HCT116 (cell line): ENCODE measurements around the gene SRD5A3. TPM values are rescaled to one million over a fixed set of nuclear protein-coding genes. Genes with fewer than 3 reads are reported as not detected.

ENCODE experiments used
- ATAC-seq: fragments of 200-7000 bp; cut with Tn5 transposase; 2 replicates; pipeline ENCODE4 v1.9.1; 2020; ENCODE audit warnings: mild to moderate bottlenecking, moderate library complexity
- BruUV-seq: library from RNA; stranded (reverse); fragments of 400-500 nt; replicated peaks from 2 replicates; lab custom pipeline; 2021; lab: Mats Ljungman, UMichigan
- CTCF ChIA-PET: fragments of 300-600 bp; sonication (Branson Sonifier 250); formaldehyde crosslinking; loops from one replicate; lab custom pipeline; 2021; ENCODE audit warnings: antibody characterized with exemption; lab: Charles Lee
- POLR2A ChIA-PET: fragments of 300-600, 350-600 bp; sonication (Branson Sonifier 250); formaldehyde crosslinking; loops from one replicate; lab custom pipeline; 2021; ENCODE audit warnings: antibody characterized with exemption; lab: Charles Lee
- RAD21 ChIA-PET, 2 experiments: fragments of 300-600 bp; sonication (Branson Sonifier 250); formaldehyde crosslinking; loops; one replicate each; lab custom pipeline; 2023; ENCODE audit warnings: low total read pairs in 2 of 2; ENCODE audit not compliant: uncharacterized antibody in 2 of 2, unreplicated experiment in 2 of 2, low non-redundant PET in 1 of 2; lab: Charles Lee
- DNase-seq: peaks from one replicate; pipeline ENCODE4 v3.0.0-alpha.2; 2010; ENCODE audit warnings: low read depth, low spot score
- H2AFZ ChIP-seq: fragments of 200-600 bp; shearing (Covaris generic), sonication (generic); 2 replicates; pipeline ENCODE4 v1.6.1; 2017; ENCODE audit warnings: low read depth, mixed run types, mixed read lengths, antibody characterized with exemption, low read length; ENCODE audit not compliant: poor library complexity, severe bottlenecking
- H3K27ac ChIP-seq: 2 replicates; pipeline ENCODE4 v1.5.1; 2012; ENCODE audit warnings: low read depth, low read length
- H3K27me3 ChIP-seq: fragments of 200-600 bp; sonication (generic); 2 replicates; pipeline ENCODE4 v1.6.1; 2016; ENCODE audit warnings: mixed run types, low read length, mixed read lengths; ENCODE audit not compliant: insufficient read depth
- H3K36me3 ChIP-seq, 2 experiments: fragments of 200-500 bp in 1 of 2; fragments of 200-600 bp in 1 of 2; sonication (Bioruptor generic) in 1 of 2; sonication (generic) in 1 of 2; 2 replicates each; pipeline versions ENCODE4 v1.5.1 to v1.6.1; 2014 to 2016; ENCODE audit warnings: low read length in 2 of 2, inconsistent platforms in 1 of 2, mixed read lengths in 1 of 2, mixed run types in 1 of 2; ENCODE audit not compliant: insufficient read depth in 2 of 2, control insufficient read depth in 1 of 2
- H3K4me1 ChIP-seq, 2 experiments: fragments of 200-600 bp in 1 of 2; sonication (generic) in 1 of 2; 2 replicates each; pipeline versions ENCODE4 v1.5.1 to v1.6.1; 2012 to 2017; ENCODE audit warnings: low read length in 2 of 2, inconsistent platforms in 1 of 2, mild to moderate bottlenecking in 1 of 2, mixed read lengths in 1 of 2, mixed run types in 1 of 2, moderate library complexity in 1 of 2; ENCODE audit not compliant: insufficient read depth in 2 of 2, control insufficient read depth in 1 of 2
- H3K4me2 ChIP-seq: fragments of 200-600 bp; sonication (generic); 2 replicates; pipeline ENCODE4 v1.6.1; 2017; ENCODE audit warnings: mixed run types, low read length, mixed read lengths
- H3K4me3 ChIP-seq, 2 experiments: fragments of 200-600 bp in 1 of 2; sonication (generic) in 1 of 2; replicated peaks in 1 of 2; 2 replicates each; pipeline ENCODE4 v1.5.1; 2011 to 2016; ENCODE audit warnings: low read length in 2 of 2, control low read depth in 1 of 2, low read depth in 1 of 2, mild to moderate bottlenecking in 1 of 2, mixed read lengths in 1 of 2, mixed run types in 1 of 2
- H3K79me2 ChIP-seq: fragments of 200-600 bp; sonication (generic); 2 replicates; pipeline ENCODE4 v1.6.1; 2017; ENCODE audit warnings: mild to moderate bottlenecking, mixed run types, low read length, moderate library complexity, mixed read lengths; ENCODE audit not compliant: insufficient read depth
- H3K9ac ChIP-seq: fragments of 200-600 bp; sonication (generic); 2 replicates; pipeline ENCODE4 v1.6.1; 2016; ENCODE audit warnings: low read length, mixed read lengths
- H3K9me2 ChIP-seq: fragments of 200-600 bp; sonication (generic), shearing (Covaris generic); 2 replicates; pipeline ENCODE4 v1.6.1; 2017; ENCODE audit warnings: mixed run types, mild to moderate bottlenecking, moderate library complexity; ENCODE audit not compliant: insufficient read depth
- H3K9me3 ChIP-seq, 2 experiments: fragments of 200-500 bp in 1 of 2; fragments of 200-600 bp in 1 of 2; sonication (Bioruptor generic) in 1 of 2; sonication (generic) in 1 of 2; 2 replicates each; pipeline ENCODE4 v1.6.1; 2014 to 2017; ENCODE audit warnings: low read length in 2 of 2, mixed read lengths in 2 of 2, inconsistent platforms in 1 of 2, low read depth in 1 of 2, mild to moderate bottlenecking in 1 of 2, mixed run types in 1 of 2, moderate library complexity in 1 of 2; ENCODE audit not compliant: control insufficient read depth in 1 of 2, insufficient read depth in 1 of 2
- H4K20me1 ChIP-seq: fragments of 200-600 bp; sonication (generic), shearing (Covaris generic); 2 replicates; pipeline ENCODE4 v1.6.1; 2017; ENCODE audit warnings: mixed run types, mild to moderate bottlenecking, moderate library complexity; ENCODE audit not compliant: insufficient read depth
- CBX3 ChIP-seq: IDR thresholded peaks from 2 replicates; pipeline ENCODE4 v1.6.1; 2012; ENCODE audit warnings: low read depth
- CEBPB ChIP-seq: IDR thresholded peaks from 2 replicates; pipeline ENCODE4 v1.6.1; 2012; ENCODE audit warnings: low read depth
- EGR1 ChIP-seq: IDR thresholded peaks from 2 replicates; pipeline ENCODE4 v1.6.1; 2012; ENCODE audit warnings: low read depth
- ELF1 ChIP-seq: IDR thresholded peaks from 2 replicates; pipeline ENCODE4 v1.6.1; 2012; ENCODE audit warnings: low read depth, borderline replicate concordance
- EZH2 ChIP-seq: fragments of 200-600 bp; sonication (generic); IDR thresholded peaks from 2 replicates; pipeline ENCODE4 v1.6.1; 2017; ENCODE audit warnings: antibody characterized with exemption, mixed run types
- FOSL1 ChIP-seq: IDR thresholded peaks from 2 replicates; pipeline ENCODE4 v1.6.1; 2012; ENCODE audit warnings: low read depth
- JUND ChIP-seq: IDR thresholded peaks from 2 replicates; pipeline ENCODE4 v1.6.1; 2012
- POLR2A ChIP-seq: IDR thresholded peaks from 2 replicates; pipeline ENCODE4 v1.7.0; 2011; ENCODE audit warnings: borderline replicate concordance; ENCODE audit not compliant: insufficient read depth, insufficient read length; ENCODE audit errors: extremely low read depth
- RAD21 ChIP-seq: IDR thresholded peaks from 2 replicates; pipeline ENCODE4 v1.6.1; 2012; ENCODE audit warnings: low read depth, mild to moderate bottlenecking
- SIN3A ChIP-seq: IDR thresholded peaks from 2 replicates; pipeline ENCODE4 v1.6.1; 2012; ENCODE audit warnings: low read depth
- SRF ChIP-seq: IDR thresholded peaks from 2 replicates; pipeline ENCODE4 v1.6.1; 2012; ENCODE audit warnings: low read depth
- TCF7L2 ChIP-seq: IDR thresholded peaks from 2 replicates; pipeline ENCODE4 v1.7.0; 2011; ENCODE audit warnings: borderline replicate concordance, inconsistent platforms; ENCODE audit not compliant: insufficient read depth, insufficient read length; ENCODE audit errors: extremely low read depth
- YY1 ChIP-seq: IDR thresholded peaks from 2 replicates; pipeline ENCODE4 v1.6.1; 2011; ENCODE audit warnings: low read length, low read depth, moderate library complexity, mild to moderate bottlenecking; ENCODE audit not compliant: insufficient replicate concordance; ENCODE audit errors: extremely low read depth
- ZBTB33 ChIP-seq: IDR thresholded peaks from 2 replicates; pipeline ENCODE4 v1.6.1; 2011; ENCODE audit warnings: mild to moderate bottlenecking, low read length, moderate library complexity; ENCODE audit not compliant: insufficient replicate concordance; ENCODE audit errors: extremely low read depth
- ZFX ChIP-seq: fragments of 450-650 bp; IDR thresholded peaks from 2 replicates; pipeline ENCODE4 v1.6.1; 2017
- ZNF274 ChIP-seq: fragments of 200-500 bp; sonication (Bioruptor generic); IDR thresholded peaks from 2 replicates; pipeline ENCODE4 v1.6.1; 2014; ENCODE audit warnings: mild to moderate bottlenecking, low read depth, low read length, inconsistent platforms
- intact Hi-C: fragments of 100-400 bp; cut with micrococcal nuclease; formaldehyde crosslinking; loops from 2 replicates; pipeline ENCODE4 v1.10.0; 2022
- total RNA-seq: library from RNA; stranded (reverse); gene quantifications from one replicate; pipeline ENCODE4 v1.2.1, GENCODE V29; 2021; ENCODE audit not compliant: unreplicated experiment
- TF ChIP-seq, protein P1 (sequence below): IDR thresholded peaks from 2 replicates; pipeline ENCODE4 v1.6.1; 2012

SRD5A3 gene
- total RNA-seq, 1 experiment from 2014 or later: 19.9 TPM

DNA sequence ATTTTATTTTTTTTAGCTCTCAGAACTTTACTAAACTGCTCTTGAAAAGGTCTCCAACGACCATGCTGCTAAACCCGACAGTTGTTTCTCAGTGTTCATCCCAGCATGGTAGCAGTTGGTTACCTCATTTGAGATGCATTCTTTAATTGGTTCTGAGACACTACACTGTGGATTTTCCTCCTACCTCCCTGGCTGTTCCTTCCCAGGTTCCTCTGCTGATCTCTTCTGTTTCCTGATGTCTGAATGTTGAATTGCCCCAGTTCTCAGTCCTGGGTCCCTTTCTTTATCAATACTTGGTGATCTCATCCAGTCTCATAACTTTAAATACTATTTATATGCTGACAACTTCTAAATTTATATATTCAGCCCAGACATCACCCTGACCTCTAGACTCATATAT is 30.7 kb downstream of the SRD5A3 start:
- Histone ChIP-seq H3K4me2 (no peak overlapping the region), H3K9ac (no peak overlapping the region), H3K79me2 (no peaks in the 10 kb centered on the region), H3K36me3 (no peaks in the 10 kb centered on the region), H3K27me3 (no peaks in the 10 kb centered on the region), H2AFZ (no peak overlapping the region), H3K4me3 (no peak overlapping the region)
- RAD21 ChIA-PET: no interaction called here
- DNase-seq: no peak
- no TSS peak for BruUV-seq
- intact Hi-C loops: no loop called here
- POLR2A ChIA-PET: no interaction called here
- TF ChIP-seq, protein P1, sequence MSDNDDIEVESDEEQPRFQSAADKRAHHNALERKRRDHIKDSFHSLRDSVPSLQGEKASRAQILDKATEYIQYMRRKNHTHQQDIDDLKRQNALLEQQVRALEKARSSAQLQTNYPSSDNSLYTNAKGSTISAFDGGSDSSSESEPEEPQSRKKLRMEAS: no peak
- no peak for TF ChIP-seq CBX3
- no peak for TF ChIP-seq ZNF274
- TF ChIP-seq EZH2: no peak
- TF ChIP-seq EGR1: no peak
- no peak for TF ChIP-seq SRF
- TF ChIP-seq YY1: no peak
- no peak for TF ChIP-seq ZFX
- TF ChIP-seq ELF1: no peak
- TF ChIP-seq SIN3A: no peak
- no peak for TF ChIP-seq FOSL1
- no peak for TF ChIP-seq CEBPB
- no peak for TF ChIP-seq TCF7L2
- TF ChIP-seq ZBTB33: no peak
- TF ChIP-seq JUND: no peak
- no peak for TF ChIP-seq POLR2A
- no peak for TF ChIP-seq RAD21
- TF ChIP-seq, all 23 proteins: peak for 0
- CTCF ChIA-PET: no interaction called here
- H3K9me2 ChIP-seq: no peaks in the 10 kb centered on the region
- H3K27ac ChIP-seq: no peak overlapping the region
- H3K9me3 ChIP-seq: no peaks in the 10 kb centered on the region
- H3K4me1 ChIP-seq: peaks cover 5 to 14% of the 10 kb centered on the region in 2 experiments; a peak in 3 of 4 replicates
- no peaks in the 10 kb centered on the region for H4K20me1 ChIP-seq
- no peak for ATAC-seq
